HepG2 (cell line): ENCODE results near the gene DLST. TPM values are rescaled to one million over a fixed set of nuclear protein-coding genes. Genes with fewer than 3 reads are reported as not detected.

ENCODE experiments used
- ATAC-seq: fragments of 200-7000 bp; cut with Tn5 transposase; 3 replicates; pipeline ENCODE4 v1.9.1; 2020; ENCODE audit warnings: mild to moderate bottlenecking, moderate library complexity
- BruUV-seq: library from RNA; stranded (reverse); fragments of 400-500 nt; replicated peaks from 2 replicates; lab custom pipeline; 2021; lab: Mats Ljungman, UMichigan
- CTCF ChIA-PET: fragments of 300-600 bp; formaldehyde crosslinking; extraction: SDS; loops from one replicate; lab custom pipeline; 2021; ENCODE audit warnings: low total read pairs, inconsistent platforms, low intra/inter-chr PET ratio; lab: Yijun Ruan, JAX
- POLR2A ChIA-PET: fragments of 350-600 bp; sonication (Branson Sonifier 250); formaldehyde crosslinking; loops from one replicate; lab custom pipeline; 2020; ENCODE audit warnings: antibody characterized with exemption, inconsistent platforms; lab: Yijun Ruan, JAX
- DNase-seq: peaks from one replicate; pipeline ENCODE4 v3.0.0-alpha.2; 2015; ENCODE audit warnings: low spot score
- FAIRE-seq: peaks from 3 replicates; lab custom pipeline; 2011; peaks lifted over from hg19 to GRCh38; lab: Jason Lieb, UNC
- H2AFZ ChIP-seq: one replicate; pipeline ENCODE4 v1.6.1; 2011; ENCODE audit warnings: low read length, inconsistent platforms
- H3K27ac ChIP-seq: fragments of 300-600 bp; 3 replicates; pipeline ENCODE4 v1.8.0; 2011; ENCODE audit warnings: mixed run types, mild to moderate bottlenecking, mixed read lengths, low read length, inconsistent platforms; ENCODE audit not compliant: insufficient read depth; ENCODE audit errors: extremely low read length
- H3K27me3 ChIP-seq, 2 experiments: fragments of 200-600 bp in 1 of 2; 2 replicates in 1 of 2; 3 replicates in 1 of 2; pipeline versions ENCODE4 v1.6.0 to v1.8.0; 2011; ENCODE audit warnings: low read length in 2 of 2, mild to moderate bottlenecking in 2 of 2, moderate library complexity in 2 of 2, inconsistent platforms in 1 of 2; ENCODE audit not compliant: insufficient read depth in 2 of 2, control insufficient read depth in 1 of 2
- H3K36me3 ChIP-seq, 2 experiments: fragments of 200-600 bp in 1 of 2; replicated peaks in 1 of 2; 2 replicates in 1 of 2; 3 replicates in 1 of 2; pipeline versions ENCODE4 v1.5.1 to v1.8.0; 2011; ENCODE audit warnings: low read length in 2 of 2, inconsistent platforms in 1 of 2; ENCODE audit not compliant: insufficient read depth in 2 of 2, control insufficient read depth in 1 of 2
- H3K4me1 ChIP-seq: 2 replicates; pipeline ENCODE4 v1.5.1; 2012; ENCODE audit warnings: low read length, inconsistent platforms; ENCODE audit not compliant: insufficient read depth
- H3K4me2 ChIP-seq: 2 replicates; pipeline ENCODE4 v1.6.0; 2011; ENCODE audit warnings: low read depth, low read length, inconsistent platforms
- H3K4me3 ChIP-seq, 3 experiments: fragments of 200-600 bp in 1 of 3; sonication (generic), shearing (Covaris generic) in 1 of 3; replicated peaks in 1 of 3; 2 replicates each; pipeline ENCODE4 v1.5.1; 2011 to 2016; ENCODE audit warnings: low read length in 3 of 3, inconsistent platforms in 2 of 3, low read depth in 2 of 3, mild to moderate bottlenecking in 2 of 3, control low read depth in 1 of 3, mixed read lengths in 1 of 3; ENCODE audit not compliant: insufficient read depth in 1 of 3
- H3K79me2 ChIP-seq: one replicate; pipeline ENCODE4 v1.6.1; 2011; ENCODE audit warnings: low read length, inconsistent platforms; ENCODE audit not compliant: insufficient read depth
- H3K9ac ChIP-seq: 2 replicates; pipeline ENCODE4 v1.6.0; 2011; ENCODE audit warnings: mild to moderate bottlenecking, low read depth, low read length, inconsistent platforms; ENCODE audit not compliant: insufficient read depth
- H3K9me3 ChIP-seq: 2 replicates; pipeline ENCODE4 v1.5.1; 2012; ENCODE audit warnings: mild to moderate bottlenecking, low read length
- H4K20me1 ChIP-seq: 2 replicates; pipeline ENCODE4 v1.6.0; 2011; ENCODE audit warnings: inconsistent platforms, mild to moderate bottlenecking, low read length, moderate library complexity; ENCODE audit not compliant: insufficient read depth
- CBX1 ChIP-seq: IDR thresholded peaks from one replicate; pipeline ENCODE4 v1.6.1; 2016; ENCODE audit warnings: antibody characterized with exemption, low read depth
- CREM ChIP-seq, 2 experiments: sonication (generic) in 1 of 2; formaldehyde crosslinking in 1 of 2; IDR thresholded peaks; 2 replicates each; pipeline versions ENCODE4 v1.4.0 to v1.6.1; 2016 to 2020; ENCODE audit warnings: antibody characterized with exemption in 1 of 2, mild to moderate bottlenecking in 1 of 2, missing genetic modification reagents in 1 of 2
- MAF1 ChIP-seq: sonication (generic); formaldehyde crosslinking; IDR thresholded peaks from 2 replicates; pipeline ENCODE4 v1.5.0; 2020; ENCODE audit warnings: missing genetic modification reagents, borderline replicate concordance
- MYC ChIP-seq: sonication (generic); formaldehyde crosslinking; IDR thresholded peaks from 2 replicates; pipeline ENCODE4 v1.9.0; 2021; ENCODE audit warnings: missing genetic modification reagents, borderline replicate concordance
- SNAPC2 ChIP-seq: sonication (generic); formaldehyde crosslinking; IDR thresholded peaks from 2 replicates; pipeline ENCODE4 v1.8.1; 2022; ENCODE audit warnings: mild to moderate bottlenecking, missing genetic modification reagents
- SRSF9 ChIP-seq: fragments of 200-400 bp; formaldehyde crosslinking; IDR thresholded peaks from 2 replicates; pipeline ENCODE4 v1.6.1; 2018; ENCODE audit warnings: borderline replicate concordance, mild to moderate bottlenecking, low read depth, low read length; ENCODE audit not compliant: insufficient read depth, poor library complexity, severe bottlenecking
- SSRP1 ChIP-seq: IDR thresholded peaks from 2 replicates; pipeline ENCODE4 v1.6.1; 2016; ENCODE audit warnings: control low read depth
- STAG1 ChIP-seq: sonication (generic); formaldehyde crosslinking; IDR thresholded peaks from 2 replicates; pipeline ENCODE4 v1.4.0; 2020; ENCODE audit warnings: missing genetic modification reagents
- TERF1 ChIP-seq: sonication (generic); formaldehyde crosslinking; IDR thresholded peaks from 2 replicates; pipeline ENCODE4 v1.8.0; 2022; ENCODE audit warnings: mild to moderate bottlenecking, missing genetic modification reagents, moderate library complexity
- ZBTB7A ChIP-seq: sonication (generic); formaldehyde crosslinking; IDR thresholded peaks from 2 replicates; pipeline ENCODE4 v1.8.0; 2022; ENCODE audit warnings: mild to moderate bottlenecking, missing genetic modification reagents
- ZFP91 ChIP-seq: sonication (generic); formaldehyde crosslinking; IDR thresholded peaks from 2 replicates; pipeline ENCODE4 v1.9.0; 2022; ENCODE audit warnings: missing genetic modification reagents, mild to moderate bottlenecking, borderline replicate concordance
- ZFYVE20 ChIP-seq: sonication (generic); formaldehyde crosslinking; IDR thresholded peaks from 2 replicates; pipeline ENCODE4 v1.8.0; 2023; ENCODE audit warnings: low read depth, mild to moderate bottlenecking, moderate library complexity, missing genetic modification reagents, borderline replicate concordance
- ZKSCAN5 ChIP-seq: sonication (generic); formaldehyde crosslinking; IDR thresholded peaks from 2 replicates; pipeline ENCODE4 v1.5.1; 2020; ENCODE audit warnings: mild to moderate bottlenecking, missing genetic modification reagents
- ZNF224 ChIP-seq: sonication (generic); formaldehyde crosslinking; IDR thresholded peaks from 2 replicates; pipeline ENCODE4 v1.5.0; 2020; ENCODE audit warnings: mild to moderate bottlenecking, missing genetic modification reagents
- WGBS: methylation state at CpG from one replicate; pipeline ENCODE4 v1.1.6; 2017; ENCODE audit warnings: low lambda C conversion rate; 5-methylcytosine and 5-hydroxymethylcytosine counted together
- in situ Hi-C: cut with HindIII; loops from 2 replicates; pipeline ENCODE4 v1.10.0; 2017; ENCODE audit warnings: low pct_unique_long_range_greater_than_20kb; ENCODE audit not compliant: extremely low pct_ligation_motif_present
- intact Hi-C: fragments of 100-400 bp; cut with micrococcal nuclease; formaldehyde crosslinking; loops from one replicate; pipeline ENCODE4 v1.10.0; 2022; ENCODE audit not compliant: unreplicated experiment
- polyA plus RNA-seq, 8 experiments: library from polyadenylated mRNA; depleted of rRNA in 3 of 8; stranded (reverse) in 7 of 8; unstranded in 1 of 8; fragments of >200 nt; fragmentation: Illumina TruSeq in 4 of 8; extraction: Trizol in 4 of 8; gene quantifications; 2 replicates each; pipeline versions ENCODE4 v1.2.1 to v1.2.3, GENCODE V29; 2011 to 2016; ENCODE audit warnings: low read depth in 4 of 8, missing spikeins in 1 of 8, mixed read lengths in 1 of 8; ENCODE audit not compliant: insufficient read depth in 1 of 8
- total RNA-seq, 5 experiments: library from RNA; depleted of rRNA; stranded (reverse); fragments of >200 nt; fragmentation: Illumina TruSeq; extraction: Trizol; gene quantifications; 2 replicates each; pipeline ENCODE4 v1.2.3, GENCODE V29; 2016; ENCODE audit warnings: low read depth in 1 of 5

Gene DLST
- total and polyA plus RNA-seq, 2 of the 13 experiments (the other 11 are each of a cell fraction or from before 2014, with no cell fraction given): 56.5 to 94.3 TPM

GRCh38 chr14:74942181-74942580 is 60.5 kb downstream of the DLST start:
- Histone ChIP-seq H3K79me2 (no peaks in the 10 kb centered on the region), H3K4me2 (no peak overlapping the region), H4K20me1 (no peaks in the 10 kb centered on the region; the same call in 1 of the 2 replicates), H3K9me3 (no peaks in the 10 kb centered on the region), H3K9ac (no peak overlapping the region), H3K4me1 (peaks cover 31% of the 10 kb centered on the region), H3K27ac (no peak overlapping the region), H2AFZ (no peak overlapping the region), H3K27me3 (no peaks in the 10 kb centered on the region), H3K4me3 (no peak overlapping the region), H3K36me3 (peaks cover 9 to 28% of the 10 kb centered on the region in 2 experiments)
- DNase-seq (no peak), FAIRE-seq (no peak), ATAC-seq (no peak)
- no peak for TF ChIP-seq ZBTB7A (CRISPR knock-in tag)
- no peak for TF ChIP-seq TERF1 (CRISPR knock-in tag)
- no peak for TF ChIP-seq ZKSCAN5 (CRISPR knock-in tag)
- no peak for TF ChIP-seq ZFYVE20 (CRISPR knock-in tag)
- TF ChIP-seq SNAPC2 (CRISPR knock-in tag): no peak
- no peak for TF ChIP-seq MAF1 (CRISPR knock-in tag)
- no peak for TF ChIP-seq STAG1
- TF ChIP-seq SRSF9: no peak
- no peak for TF ChIP-seq ZFP91 (CRISPR knock-in tag)
- no peak for TF ChIP-seq CREM (IDR thresholded peaks at IDR 0.05)
- TF ChIP-seq CREM (CRISPR knock-in tag; IDR thresholded peaks at IDR 0.05): no peak
- TF ChIP-seq ZNF224 (CRISPR knock-in tag): no peak
- TF ChIP-seq CBX1: no peak
- TF ChIP-seq MYC: no peak
- no peak for TF ChIP-seq SSRP1 (CRISPR knock-in tag)
- intact Hi-C loops (no loop called here), in situ Hi-C loops (no loop called here)
- ChIA-PET POLR2A (no interaction called here), CTCF (no interaction called here)
- BruUV-seq: no TSS peak
- WGBS: 92% methylated on average over 6 of the region's 12 CpGs
